Measurements from ENCODE around the gene DCXR.

Gene DCXR

DNA sequence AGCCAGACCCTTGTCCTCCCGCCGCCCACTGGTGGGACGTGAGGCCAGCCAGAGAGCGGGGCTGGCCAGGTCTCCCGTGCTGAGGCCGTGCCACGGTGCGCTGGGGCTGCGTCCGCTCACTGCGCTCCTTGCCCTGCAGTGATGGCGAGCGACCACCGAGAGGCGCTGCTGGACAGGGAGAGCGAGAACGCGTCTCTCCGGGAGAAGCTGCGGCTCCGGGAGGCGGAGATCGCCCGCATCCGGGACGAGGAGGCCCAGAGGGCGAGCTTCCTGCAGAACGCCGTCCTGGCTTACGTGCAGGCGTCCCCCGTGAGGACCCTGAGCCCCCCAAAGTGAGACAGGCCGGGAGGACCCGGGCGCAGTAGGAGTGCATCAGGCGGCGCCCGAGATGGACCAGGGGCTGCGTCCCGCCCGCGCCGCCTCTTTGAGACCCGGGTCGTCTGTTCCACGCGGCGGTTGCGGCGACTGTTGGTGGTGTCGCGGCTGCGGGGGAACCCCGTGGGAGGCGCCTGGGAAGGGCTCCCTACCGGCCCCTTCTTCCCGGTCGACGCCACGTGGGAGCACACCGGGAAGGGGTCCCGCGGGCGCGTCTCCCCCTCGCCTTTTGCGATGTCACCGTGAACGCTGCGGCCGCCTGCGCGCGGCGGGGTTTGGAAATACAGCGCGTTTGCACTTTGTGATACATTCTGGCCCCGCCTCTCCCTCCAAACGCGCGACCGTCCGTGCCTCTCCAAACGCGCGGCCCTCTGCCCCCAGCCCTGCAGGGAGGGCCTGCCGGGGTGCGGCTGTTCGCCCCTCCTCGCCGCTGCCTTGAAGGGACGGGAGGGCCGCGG lies 6.8 kb downstream of the DCXR start:
- in situ Hi-C loops (cut with HindIII; ENCODE audit: low pct_ligation_motif_present, low pct_unique_long_range_greater_than_20kb, low sequenced_read_pairs): no loop called here
- DNase-seq: peak; percentile 89

DNA sequence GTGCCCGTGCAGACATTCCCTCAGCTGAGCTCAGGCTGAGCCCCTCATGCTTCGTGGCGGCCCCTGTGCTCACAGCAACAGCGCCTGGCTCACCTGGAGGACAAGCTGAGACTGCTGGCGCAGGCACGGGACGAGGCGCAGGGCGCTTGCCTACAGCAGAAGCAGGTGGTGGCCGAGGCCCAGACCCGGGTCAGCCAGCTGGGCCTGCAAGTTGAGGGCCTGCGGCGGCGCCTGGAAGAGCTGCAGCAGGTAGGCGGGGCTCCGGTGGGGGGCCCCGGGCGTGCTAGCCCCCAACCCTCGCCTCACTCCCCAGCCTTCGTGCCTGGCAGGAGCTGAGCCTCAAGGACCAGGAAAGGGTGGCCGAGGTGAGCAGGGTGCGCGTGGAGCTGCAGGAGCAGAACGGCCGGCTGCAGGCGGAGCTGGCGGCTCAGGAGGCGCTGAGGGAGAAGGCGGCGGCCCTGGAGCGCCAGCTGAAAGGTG lies 7.5 kb downstream of the DCXR start:
- in situ Hi-C loops (cut with HindIII; ENCODE audit: low pct_ligation_motif_present, low pct_unique_long_range_greater_than_20kb, low sequenced_read_pairs): no loop called here
- DNase-seq: no peak

DNA sequence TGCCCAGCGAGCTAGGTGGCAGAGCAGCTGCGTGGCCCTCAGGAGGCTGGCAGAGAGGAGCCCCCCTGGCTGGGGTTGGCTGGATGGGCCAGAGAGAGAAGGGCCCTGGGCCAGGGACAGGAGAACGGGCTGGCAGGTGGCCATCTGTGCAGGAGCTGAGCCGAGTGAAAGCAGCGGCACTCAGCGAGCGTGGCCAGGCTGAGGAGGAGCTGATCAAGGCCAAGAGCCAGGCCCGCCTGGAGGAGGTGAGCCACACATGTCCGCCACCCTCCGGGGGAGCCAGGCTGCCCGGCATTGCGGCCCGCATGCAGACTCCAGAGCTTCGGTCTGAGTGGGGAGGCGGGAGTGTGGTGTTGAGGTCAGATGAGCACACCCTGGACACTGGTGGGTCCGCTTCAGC lies 8.1 kb downstream of the DCXR start:
- DNase-seq: no peak
- in situ Hi-C loops (cut with HindIII; ENCODE audit: low pct_ligation_motif_present, low pct_unique_long_range_greater_than_20kb, low sequenced_read_pairs): no loop called here

DNA sequence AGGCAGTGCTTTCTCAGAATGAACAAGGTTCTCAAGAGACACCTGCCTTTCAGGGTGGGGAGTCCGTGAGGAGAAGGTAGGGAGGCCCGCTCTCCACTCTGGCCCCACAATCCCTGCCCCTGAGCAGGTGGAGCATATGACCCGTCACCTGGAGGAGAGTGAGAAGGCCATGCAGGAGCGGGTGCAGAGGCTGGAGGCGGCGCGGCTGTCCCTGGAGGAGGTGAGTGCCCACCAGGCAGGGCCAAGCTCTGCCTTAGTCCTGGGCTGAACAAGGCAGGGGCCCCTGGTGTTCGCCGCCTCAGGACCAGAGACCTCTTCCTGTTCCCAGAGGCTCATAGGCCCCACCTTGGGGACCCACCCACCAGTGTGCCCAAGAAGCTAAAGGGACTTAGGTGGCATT lies 8.5 kb downstream of the DCXR start:
- no peak for DNase-seq
- in situ Hi-C loops (cut with HindIII; ENCODE audit: low pct_ligation_motif_present, low pct_unique_long_range_greater_than_20kb, low sequenced_read_pairs): no loop called here

DNA sequence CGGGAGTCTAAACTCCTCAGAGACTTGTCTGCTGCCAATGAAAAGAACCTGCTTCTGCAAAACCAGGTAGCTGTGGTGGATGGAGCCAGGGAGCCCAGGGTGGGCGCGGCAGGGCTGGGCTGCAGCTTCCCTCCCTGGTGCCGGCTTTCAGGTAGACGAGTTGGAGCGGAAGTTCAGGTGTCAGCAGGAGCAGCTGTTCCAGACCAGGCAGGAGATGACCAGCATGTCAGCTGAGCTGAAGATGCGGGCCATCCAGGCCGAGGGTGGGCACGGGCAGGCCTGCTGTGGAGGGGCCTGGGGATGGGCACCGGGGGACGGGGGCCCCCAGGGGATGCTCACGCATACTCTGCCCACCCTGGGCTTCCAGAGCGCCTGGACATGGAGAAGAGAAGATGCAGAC lies 9.3 kb downstream of the DCXR start:
- in situ Hi-C loops (cut with HindIII; ENCODE audit: low pct_ligation_motif_present, low pct_unique_long_range_greater_than_20kb, low sequenced_read_pairs): no loop called here
- DNase-seq: no peak

DNA sequence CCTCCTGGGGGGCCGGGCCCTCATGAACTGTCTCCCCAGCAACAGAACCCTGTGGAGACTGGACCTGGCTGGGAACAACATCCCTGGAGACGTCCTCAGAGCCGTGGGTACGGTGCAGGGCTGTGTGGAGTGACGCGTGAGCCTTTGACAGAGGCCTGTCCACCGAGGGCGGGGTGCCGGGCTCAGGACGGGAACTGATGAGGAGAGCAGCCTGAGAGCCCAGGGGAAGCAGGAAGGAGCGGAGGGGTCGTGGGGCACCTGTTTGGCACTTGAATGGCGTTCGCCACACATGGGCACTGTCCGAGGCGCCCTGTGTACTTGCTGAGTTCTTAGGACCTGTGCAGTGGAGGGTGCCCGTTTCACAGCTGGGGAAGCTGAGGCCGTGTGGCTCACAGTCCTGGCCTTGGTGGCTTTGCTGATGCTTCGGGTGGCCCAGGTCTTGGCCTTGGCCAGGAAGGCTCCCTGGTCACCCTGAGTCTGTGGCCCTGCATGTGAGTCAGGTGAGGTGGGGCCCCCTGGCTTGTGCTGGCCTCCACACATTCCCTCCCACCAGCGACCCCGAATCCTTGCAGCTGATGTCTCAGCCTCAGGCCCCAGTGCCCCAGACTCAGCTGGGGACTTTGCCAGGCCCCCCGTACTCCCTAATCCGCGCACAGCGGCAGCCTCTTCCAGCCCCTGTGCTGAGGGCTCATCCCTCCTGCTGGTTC lies 11.9 kb downstream of the DCXR start:
- in situ Hi-C loops (cut with HindIII; ENCODE audit: low pct_ligation_motif_present, low pct_unique_long_range_greater_than_20kb, low sequenced_read_pairs): no loop called here
- DNase-seq: no peak

DNA sequence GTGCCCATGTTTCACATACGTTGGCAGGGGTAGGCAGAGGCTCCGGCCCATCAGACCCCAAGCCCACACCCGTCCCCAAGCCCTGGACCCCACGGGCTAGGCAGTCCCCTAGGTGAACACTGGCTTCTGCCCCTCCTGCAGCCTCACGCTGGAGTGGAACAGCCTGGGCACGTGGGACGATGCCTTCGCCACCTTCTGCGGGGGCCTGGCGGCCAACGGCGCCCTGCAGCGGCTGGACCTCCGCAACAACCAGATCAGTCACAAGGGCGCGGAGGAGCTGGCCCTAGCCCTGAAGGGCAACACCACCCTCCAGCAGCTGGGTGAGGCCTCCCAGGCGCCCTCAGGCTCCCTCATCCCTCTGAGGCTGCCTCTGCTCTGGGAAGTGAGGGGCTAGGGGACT lies 12.6 kb downstream of the DCXR start:
- DNase-seq: no peak
- in situ Hi-C loops (cut with HindIII; ENCODE audit: low pct_ligation_motif_present, low pct_unique_long_range_greater_than_20kb, low sequenced_read_pairs): no loop called here

DNA sequence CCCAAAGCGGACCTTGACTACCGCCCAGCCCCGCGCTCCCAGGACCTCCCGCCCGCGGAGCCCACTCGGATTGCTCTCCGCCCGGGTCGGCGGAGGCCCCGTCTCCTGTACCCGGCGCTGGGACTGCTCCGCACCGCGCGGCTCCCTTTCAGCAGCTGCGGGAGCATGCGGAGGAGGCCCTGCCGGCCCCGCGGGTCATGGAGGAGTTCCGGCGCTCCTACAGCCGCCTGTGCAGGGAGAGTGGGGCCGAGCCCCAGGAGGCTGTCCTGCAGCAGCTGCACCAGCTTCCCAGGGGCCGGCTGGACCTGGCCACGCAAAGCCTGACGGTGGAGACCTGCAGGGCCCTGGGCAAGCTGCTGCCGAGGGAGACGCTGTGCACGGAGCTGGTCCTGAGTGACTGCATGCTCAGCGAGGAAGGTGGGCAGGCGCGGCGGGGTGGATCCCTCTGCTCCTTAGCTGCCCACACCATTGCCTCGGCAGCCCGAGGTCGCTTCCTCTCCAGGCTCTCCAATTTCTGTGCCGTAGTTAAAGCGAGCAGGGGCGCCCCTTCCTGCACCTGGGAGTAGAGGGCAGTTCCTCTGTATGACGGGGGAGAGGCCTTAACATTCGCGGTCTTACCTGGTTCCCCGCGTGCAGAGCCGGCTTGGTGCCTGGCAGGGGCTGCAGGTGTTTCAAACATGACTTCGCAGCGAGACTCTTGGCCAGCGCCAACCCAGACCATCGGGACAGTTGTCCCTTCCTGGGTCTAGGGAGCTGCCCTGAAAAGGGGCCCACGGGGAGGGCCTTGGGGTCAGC lies 13.9 kb downstream of the DCXR start:
- in situ Hi-C loops (cut with HindIII; ENCODE audit: low pct_ligation_motif_present, low pct_unique_long_range_greater_than_20kb, low sequenced_read_pairs): no loop called here

DNA sequence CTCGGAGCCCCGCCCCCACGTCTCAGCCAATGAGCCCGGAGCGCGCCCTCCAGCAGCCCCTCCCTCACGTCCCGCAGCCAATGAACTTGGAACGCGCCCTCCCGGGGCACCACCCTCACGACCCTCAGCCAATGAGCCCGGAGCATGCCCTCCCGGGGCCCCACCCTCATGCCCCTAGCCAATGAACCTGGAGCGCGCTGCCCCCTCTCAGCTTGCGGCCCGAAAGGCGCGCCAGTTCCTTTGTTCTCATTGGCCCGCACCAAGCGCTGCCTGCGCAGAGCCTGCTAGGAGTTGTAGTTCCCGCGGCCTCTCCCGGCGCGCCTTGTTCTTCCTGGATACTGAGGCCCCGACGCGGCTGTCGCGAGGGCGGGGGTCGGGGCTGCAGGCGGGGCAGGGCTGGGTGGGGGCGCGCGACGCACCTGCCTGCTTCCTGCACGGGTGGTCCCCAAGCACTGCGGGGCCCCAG lies 14.5 kb downstream of the DCXR start, which contains the start of gene LRRC45:
LRRC45 (plus strand) TSS at position 325 of the 466 bp plus-strand sequence. CDS start 339 bp downstream, outside the sequence.
- DNase-seq: peak; percentile 99
- in situ Hi-C loops (cut with HindIII; ENCODE audit: low pct_ligation_motif_present, low pct_unique_long_range_greater_than_20kb, low sequenced_read_pairs): no loop called here

More for the DNA sequence above, 13.9 kb downstream of the DCXR start:
- DNase-seq: peak; percentile 20

DNA sequence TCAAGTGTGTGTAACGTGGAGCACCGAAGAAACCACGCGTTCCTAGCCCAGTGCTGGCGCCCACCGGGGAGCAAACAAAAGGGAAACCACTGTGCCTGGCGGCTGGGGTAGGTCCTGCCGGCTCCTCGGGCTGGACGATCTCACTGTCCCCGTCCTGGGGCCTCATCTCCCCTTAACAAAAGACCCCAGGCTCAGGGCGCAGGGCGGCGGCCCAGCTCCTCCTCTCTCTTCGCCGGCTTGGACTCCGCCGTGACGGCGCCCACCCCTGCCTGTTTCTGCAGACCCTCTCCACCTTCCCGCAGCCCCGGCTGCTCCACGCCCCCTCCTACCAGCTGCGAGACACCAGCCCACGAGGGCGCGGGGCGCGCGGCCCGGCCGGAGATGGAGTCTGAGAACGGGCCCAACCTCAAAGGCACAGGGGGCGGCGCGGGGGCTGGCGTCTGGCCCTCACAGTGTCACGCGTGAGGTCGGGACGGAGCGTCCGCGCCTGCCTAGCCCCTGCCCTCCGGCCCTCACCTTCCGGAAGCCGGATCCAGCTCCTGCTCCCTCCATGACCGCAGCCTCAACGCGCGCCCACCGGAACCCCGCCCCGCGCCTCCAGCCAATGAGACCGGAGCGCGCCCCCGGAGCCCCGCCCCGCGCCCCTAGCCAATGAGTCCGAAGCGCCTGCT lies 15.1 kb downstream of the DCXR start, which contains the start of gene CENPX:
CENPX (minus strand) TSS at position 569 of the 671 bp plus-strand sequence; CDS start at position 552, 17 bp downstream.
- DNase-seq: no peak
- in situ Hi-C loops (cut with HindIII; ENCODE audit: low pct_ligation_motif_present, low pct_unique_long_range_greater_than_20kb, low sequenced_read_pairs): no loop called here

DNA sequence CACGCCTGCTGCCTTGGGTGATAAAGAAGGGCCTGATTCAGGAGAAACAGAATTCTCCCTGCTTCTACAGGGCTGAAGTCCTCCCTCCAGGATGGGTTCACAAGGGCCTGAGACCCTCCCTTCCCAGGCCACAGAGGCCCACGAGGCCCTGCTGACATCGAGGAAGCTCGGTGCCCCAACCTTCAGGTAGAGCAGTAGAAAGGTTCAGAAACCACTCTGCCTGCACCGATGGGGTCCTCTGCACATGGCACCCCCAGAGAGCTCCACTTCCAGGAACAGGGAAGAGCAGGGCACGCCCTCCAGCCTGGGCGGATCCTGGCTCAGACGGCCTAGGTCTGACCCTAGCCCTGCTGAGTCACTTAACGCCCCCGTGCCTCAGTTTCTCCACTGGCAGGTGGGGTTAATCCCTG lies 15.6 kb downstream of the DCXR start:
- no peak for DNase-seq
- in situ Hi-C loops (cut with HindIII; ENCODE audit: low pct_ligation_motif_present, low pct_unique_long_range_greater_than_20kb, low sequenced_read_pairs): no loop called here

DNA sequence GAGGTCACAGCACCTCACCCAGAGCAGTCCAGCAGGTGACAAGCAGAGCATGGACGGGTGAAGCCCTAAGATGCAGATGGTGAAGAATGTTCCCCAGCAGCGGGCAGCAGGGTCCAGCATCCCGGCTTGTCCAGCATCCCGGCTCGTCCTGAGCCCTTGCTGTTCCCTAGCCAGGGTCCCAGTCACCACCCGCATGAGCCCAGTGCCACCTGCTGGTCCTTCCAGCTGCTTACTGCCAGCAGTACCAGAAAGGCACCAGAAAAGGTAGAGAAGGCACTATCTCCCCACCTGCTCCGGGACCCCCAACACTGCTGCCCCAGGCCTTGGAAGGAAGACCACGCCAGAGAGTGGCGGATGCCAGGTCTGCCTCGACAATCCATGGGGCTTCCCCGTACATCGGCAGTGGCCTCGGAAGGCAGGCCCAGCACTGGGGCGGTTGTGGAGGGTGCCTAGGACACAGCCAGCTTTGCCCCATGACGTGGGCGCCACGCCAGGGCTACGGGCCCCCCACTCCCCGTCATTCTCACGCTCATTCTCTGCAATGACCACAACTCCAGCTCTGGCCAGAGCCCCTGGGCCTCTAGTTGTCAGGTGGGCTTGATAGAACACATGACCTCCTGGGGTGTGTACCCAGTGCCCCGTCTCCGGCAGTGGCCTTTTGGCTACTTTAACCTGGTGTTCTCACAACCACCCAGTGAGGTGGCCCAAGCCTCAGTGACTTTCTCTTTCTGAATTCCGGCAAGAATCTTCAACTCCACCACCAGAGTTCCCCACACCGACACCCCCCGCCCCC lies 16.2 kb downstream of the DCXR start:
- in situ Hi-C loops (cut with HindIII; ENCODE audit: low pct_ligation_motif_present, low pct_unique_long_range_greater_than_20kb, low sequenced_read_pairs): no loop called here
- peak; percentile 83 for DNase-seq

DNA sequence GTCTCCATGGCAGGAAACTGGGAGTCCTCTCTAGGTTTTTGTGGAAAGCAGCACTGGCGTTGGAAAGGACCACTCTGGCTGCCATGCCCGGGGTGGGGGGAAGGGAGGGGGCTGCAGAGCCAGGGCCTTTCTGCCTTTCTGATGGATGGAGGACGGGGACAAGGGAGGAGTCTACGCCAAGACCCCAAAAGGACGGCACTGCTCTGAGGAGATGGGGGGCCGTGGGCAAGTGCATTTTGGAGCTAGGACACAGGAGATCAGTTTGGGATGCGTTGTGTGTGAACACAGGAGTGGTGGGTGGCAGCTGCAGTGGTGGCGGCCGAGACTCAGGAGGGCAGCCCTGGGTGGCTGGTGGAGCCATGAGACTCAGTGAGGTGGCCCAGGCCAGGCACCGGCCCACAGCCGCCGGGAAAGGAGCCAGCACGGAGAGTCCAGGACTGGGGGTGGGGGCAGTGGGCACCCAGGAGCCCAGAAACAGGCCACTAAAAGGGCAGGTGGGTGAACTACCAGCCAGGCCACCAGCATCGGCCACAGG lies 16.9 kb downstream of the DCXR start:
- no peak for DNase-seq
- in situ Hi-C loops (cut with HindIII; ENCODE audit: low pct_ligation_motif_present, low pct_unique_long_range_greater_than_20kb, low sequenced_read_pairs): no loop called here

DNA sequence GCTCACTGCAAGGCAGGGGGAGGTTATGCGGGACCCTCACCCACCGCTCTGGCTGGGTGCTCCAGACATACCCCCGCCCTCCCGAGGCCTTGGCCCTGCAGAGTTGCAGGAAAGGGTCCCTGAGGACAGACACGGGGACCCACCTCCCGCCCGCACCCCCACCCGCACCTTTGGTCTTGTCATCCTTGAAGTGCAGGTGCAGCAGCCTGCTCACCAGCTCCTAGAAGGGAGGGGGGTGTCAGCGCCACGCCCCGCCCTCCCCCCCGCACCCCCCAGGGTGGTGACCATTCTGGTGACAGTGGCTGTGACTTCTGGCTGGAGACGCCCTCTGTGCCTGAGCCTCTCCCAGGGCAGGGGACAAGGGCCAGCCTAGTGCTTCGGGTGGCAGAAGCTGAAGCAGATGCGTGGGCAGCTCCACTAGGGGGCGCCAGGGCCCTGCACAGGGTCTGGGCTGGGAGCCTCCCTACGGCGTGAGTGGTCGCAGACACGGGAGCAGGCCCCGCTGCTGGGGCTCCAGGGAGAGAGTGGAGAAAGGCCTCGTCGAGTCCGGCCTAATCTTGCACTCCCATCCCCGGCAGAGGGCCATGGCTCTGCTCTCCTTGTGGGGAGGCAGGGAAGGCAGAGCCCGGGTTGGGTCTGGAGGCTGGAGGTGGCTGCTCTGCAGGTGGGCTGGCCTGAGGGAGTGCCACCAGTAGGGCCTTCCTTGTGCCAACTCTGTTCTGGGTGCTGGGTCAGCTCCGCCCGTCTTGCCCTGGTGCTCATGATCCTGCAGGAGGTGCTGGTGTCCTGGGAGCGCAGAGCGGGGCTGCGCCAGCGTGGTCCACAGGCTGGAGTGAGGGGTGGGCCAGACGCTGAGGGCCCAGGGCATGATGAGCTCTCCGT lies 17.6 kb downstream of the DCXR start:
- DNase-seq: peak; percentile 63
- in situ Hi-C loops (cut with HindIII; ENCODE audit: low pct_ligation_motif_present, low pct_unique_long_range_greater_than_20kb, low sequenced_read_pairs): no loop called here

DNA sequence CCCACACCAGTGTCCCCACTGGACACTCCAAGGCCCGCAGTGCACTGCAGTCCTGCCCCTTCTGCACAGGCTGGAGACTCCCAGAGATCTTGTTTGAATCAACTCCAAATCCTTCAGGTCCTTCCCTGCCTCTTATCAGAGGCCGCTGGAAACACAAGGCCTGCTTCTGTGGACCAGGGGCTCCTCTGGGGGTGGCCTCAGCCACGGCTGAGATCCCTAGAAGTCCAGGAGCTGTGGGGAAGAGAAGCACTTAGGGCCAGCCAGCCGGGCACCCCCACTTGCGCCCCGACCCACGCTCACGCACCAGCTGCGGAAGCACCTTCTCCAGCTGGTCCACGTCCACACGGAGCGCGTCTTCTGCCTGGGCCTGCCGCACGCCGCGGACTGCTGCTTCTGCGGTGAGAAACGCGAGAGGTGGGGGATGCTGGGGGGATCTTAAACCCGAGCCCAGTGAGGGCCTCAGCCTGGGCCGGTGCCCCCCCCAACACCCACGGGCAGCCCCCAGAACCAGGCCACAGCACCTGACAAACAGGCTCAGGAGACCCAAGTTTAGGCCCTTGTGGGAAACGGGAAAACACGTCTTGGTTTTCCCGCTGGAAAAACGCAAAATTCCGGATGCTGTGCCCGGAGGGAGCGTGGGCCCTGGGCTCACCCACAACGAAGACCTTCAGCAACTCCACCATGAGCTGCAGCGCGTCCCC lies 18.4 kb downstream of the DCXR start:
- in situ Hi-C loops (cut with HindIII; ENCODE audit: low pct_ligation_motif_present, low pct_unique_long_range_greater_than_20kb, low sequenced_read_pairs): no loop called here
- no peak for DNase-seq
